HTR-8/SVneo (cell line): ENCODE results near the gene ABCB10.
"Not testable (repeated sequence)": the region's sequence is repeated elsewhere in the genome, so short reads cannot be mapped to it uniquely, and the experiment has no call there.

ENCODE experiments used
- DNase-seq: peaks from one replicate; pipeline ENCODE4 v3.0.0; 2011; ENCODE audit warnings: low spot score, mixed read lengths; ENCODE audit not compliant: insufficient read length
- FAIRE-seq: peaks from 2 replicates; lab custom pipeline; 2011; peaks lifted over from hg19 to GRCh38; lab: Jason Lieb, UNC

The ABCB10 gene

GRCh38 chr1:229574679-229575442, 16.4 kb upstream of the ABCB10 start:
- FAIRE-seq = no peak
- DNase-seq = no peak

DNA sequence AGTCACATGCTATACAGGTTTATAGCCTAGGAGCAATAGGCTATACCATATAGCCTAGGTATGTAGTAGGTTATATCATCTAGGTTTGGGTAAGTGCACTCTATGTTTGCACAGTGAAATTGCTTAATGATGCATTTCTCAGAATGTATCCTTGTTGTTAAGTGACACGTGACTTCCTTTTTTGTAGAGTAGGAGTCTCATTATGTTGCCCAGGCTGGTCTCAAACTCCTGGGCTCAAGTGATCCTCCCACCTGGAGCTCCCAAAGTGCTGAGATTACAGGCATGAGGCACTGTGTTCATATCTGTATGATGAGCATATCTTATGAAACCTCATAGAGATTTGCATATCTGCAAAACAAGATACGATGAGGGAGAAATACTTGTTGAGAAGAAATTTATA, 13.8 kb upstream of the ABCB10 start:
- FAIRE-seq = no peak

DNA sequence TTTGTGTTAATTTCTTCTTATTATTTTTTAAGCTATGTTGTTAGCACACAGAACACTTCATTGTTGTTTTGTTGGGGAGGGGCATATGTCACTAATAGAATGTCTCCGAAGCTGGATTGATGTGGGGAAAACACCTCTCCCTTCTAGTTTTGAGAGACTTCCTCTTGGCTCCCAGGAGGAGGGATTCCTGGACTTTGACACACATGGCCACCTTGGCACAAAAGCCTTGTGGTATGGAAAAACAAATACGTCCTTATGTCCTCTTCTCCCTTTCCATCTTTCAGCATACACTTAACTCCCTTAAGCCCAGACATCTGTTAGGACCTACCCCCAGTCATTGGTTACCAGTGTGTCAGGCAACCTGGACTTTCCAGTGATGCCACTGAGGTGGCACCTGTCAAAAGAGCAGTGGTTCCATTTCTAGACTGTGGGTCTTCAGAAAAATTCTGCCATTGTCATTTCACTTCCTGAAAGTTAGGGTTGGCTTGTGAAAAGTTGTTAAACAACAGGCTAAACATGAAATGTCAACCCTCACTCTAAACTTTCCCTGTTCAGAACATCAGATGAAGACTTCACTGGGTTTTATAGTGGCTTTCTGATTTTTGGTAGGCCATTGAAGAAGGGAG, 12.5 kb upstream of the ABCB10 start:
- DNase-seq (no peak), FAIRE-seq (no peak)

More for the DNA sequence above, 13.8 kb upstream of the ABCB10 start:
- no peak for DNase-seq

- FAIRE-seq (no peak), DNase-seq (no peak)
Observed at GRCh38 chr1:229570305-229570704, 11.8 kb upstream of the ABCB10 start.

DNA sequence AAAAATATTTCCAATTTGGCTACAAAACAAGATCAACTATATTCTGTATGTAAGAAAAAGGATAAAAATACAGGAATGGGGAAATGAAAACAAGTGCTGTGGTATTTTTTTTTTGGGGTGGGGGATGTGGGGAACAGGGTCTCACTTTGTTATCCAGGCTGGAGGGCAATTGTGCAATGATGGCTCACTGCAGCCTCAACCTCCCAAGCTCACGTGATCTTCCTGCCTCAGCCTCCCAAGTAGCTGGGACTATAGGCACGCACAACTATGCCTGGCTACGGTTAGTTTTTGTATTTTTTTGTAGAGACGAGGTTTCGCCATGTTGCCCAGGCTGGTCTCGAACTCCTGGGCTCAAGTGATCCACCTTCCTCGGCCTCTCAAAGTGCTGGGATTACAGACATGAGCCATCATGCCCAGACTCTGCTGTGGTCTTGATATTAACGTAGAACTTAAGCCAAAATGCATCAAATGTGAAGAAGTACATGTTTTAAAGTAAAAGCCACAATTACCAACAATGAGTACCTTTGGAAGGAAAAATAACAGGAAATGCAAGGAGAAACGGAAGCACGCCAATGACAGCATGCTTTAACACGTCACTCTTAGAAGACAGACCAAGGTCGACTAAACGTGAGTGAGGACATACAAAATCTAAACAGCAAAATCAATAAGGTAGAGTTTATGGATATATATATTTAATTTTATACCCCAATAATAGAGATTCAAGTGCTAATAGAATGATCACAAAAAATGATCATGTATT, 8.8 kb upstream of the ABCB10 start:
- DNase-seq = no peak
- FAIRE-seq = no peak

DNA sequence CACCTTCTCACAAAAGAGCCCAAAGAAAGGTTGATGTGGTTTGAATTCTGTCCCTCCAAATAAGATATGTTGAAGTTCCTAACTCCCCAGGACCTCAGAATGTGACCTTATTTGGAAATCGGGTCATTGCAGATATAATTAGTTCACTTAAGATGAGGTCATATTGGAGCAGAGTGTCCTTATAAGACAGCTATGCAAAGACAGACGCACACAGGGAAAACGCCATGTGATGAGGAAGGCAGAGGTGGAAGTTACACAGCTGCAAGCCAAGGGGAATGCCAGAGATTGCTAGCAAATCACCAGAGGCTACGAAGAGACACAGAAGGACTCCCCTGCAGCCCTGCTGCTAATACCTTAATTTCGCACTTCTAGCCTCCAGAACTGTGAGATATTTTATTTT, 5.2 kb upstream of the ABCB10 start:
- DNase-seq (no peak), FAIRE-seq (no peak)

DNA sequence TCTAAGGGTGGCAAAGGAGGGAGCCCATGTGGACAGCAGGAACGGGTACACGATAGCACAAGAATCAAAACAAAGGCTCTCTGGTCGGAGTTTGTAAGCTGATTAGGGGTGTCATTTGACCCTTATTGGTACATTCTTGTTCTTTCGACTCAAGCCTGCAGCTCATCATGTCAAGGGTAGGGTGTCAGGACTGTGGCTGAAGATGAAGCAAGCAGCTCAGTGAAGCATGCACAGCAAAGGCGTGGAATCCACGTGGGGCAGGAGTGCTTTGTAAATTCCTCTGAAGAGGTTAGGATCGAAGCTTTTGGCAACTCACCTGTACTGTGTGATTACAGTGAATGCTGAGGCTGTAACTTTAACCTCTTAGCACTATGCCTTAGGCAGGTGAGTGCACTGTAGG, 4.7 kb upstream of the ABCB10 start:
- DNase-seq (no peak), FAIRE-seq (no peak)

- FAIRE-seq (no peak), DNase-seq (no peak)
Observed at GRCh38 chr1:229562686-229563085, 4.2 kb upstream of the ABCB10 start.

GRCh38 chr1:229561141-229561540, 2.6 kb upstream of the ABCB10 start:
- no peak for FAIRE-seq
- no peak for DNase-seq

- not testable (repeated sequence) for DNase-seq, FAIRE-seq
Observed at GRCh38 chr1:229560124-229560523, 1.6 kb upstream of the ABCB10 start.

DNA sequence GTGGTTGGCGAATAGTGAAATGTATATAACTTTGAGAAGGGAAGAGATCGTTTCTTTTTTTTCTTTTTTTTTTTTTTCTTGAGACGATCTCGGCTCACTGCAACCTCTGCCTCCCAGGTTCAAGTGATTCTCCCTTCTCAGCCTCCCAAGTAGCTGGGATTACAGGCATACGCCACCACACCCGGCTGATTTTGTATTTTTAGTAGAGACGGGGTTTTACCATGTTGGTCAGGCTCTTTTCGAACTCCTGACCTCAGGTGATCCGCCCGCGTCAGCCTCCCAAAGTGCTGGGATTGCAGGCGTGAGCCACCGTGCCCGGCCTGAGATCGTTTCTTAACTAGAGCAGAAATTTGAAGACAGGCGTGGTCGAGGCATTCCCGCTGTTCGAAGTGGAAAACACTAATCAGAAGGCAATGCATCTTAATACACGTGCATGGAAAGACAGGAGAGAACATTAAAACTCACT, 862 bp upstream of the ABCB10 start:
- not testable (repeated sequence) for DNase-seq, FAIRE-seq

DNA sequence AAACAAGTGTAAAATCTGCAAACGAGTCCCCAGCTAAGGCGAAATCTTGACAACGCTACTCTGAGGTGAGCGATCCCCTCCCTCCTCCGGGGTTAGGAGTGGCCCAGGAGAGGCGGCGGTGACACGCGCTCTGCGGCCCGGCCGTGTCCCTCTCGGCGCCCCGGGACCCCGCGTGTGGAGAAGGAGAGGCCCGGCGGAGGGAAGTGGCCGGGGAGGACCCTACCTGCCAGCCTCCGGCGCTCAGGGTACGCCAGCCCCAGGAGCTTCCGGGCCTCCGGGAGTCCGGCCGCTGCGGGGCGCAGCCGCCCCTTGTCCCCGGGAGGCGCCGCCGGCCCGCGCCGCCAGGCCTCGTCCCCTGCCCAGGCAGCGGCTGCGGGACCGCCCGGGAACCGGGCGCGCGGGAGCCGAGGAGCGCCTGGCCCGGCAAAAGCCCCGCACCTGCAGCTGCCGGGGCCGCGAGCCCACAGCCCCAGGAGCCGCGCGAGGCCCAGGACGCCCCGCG, 543 bp downstream of the ABCB10 start:
- DNase-seq (peak; percentile 23), FAIRE-seq (no peak)

DNA sequence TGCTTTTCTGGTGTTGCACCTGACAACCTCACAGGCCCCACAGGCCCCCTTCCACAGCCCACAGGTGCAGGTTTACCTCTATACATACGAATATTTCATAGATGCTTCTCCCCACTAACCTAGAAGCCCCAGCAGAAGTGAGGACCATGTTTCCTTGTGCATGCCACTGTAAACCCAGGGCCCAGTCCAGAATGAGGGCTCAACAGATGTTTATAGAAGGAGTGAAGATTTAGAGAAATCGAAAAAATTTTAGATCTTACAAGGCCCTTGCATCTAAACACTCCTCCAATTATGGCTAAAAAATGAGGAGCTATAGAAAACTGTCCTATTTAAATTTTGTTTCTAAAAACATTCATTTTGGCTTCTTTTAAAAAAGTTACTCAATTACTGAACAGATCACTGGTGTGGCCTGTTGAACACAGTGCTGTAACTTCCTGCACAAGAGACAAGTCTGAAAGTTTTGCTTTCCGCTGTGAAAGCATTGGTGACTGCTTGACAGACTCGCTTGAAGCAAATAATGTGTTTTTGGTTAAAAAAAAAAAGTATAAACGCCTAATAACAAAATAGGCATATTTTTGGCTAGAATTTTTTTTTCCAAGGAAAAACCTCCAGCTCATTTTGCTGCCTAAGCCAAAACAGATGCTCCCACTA, 1.2 kb downstream of the ABCB10 start:
- no peak for FAIRE-seq
- peak; percentile 27 for DNase-seq

GRCh38 chr1:229554886-229555621, 3.5 kb downstream of the ABCB10 start:
- FAIRE-seq = no peak
- DNase-seq = no peak

DNA sequence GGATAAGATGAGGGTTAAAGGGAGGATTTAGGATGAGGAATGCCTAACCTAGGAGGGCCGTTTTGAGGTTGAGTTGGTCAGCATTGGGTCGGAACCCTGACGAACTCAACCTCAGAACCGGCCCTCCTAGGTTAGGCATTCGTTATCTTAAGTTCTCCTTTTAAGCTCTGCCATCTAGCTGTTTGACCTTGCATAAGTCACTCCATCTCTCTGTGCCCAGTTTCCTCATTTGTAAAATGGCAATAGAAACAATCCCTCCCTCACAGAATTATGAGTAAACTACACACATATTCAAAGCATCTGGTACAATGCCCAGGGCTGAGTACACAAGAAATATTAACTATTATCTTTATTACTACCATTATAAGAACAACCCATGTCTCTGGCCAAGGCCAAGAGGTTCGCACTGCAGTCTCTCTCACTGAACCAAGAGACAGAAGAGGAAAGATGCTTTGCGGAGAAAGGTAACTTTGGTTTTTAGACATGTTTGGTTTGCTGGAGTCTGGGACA, 4.8 kb downstream of the ABCB10 start:
- no peak for FAIRE-seq

GRCh38 chr1:229552732-229553131, 5.8 kb downstream of the ABCB10 start:
- DNase-seq = no peak
- FAIRE-seq = no peak

More for the DNA sequence above, 4.8 kb downstream of the ABCB10 start:
- no peak for DNase-seq

DNA sequence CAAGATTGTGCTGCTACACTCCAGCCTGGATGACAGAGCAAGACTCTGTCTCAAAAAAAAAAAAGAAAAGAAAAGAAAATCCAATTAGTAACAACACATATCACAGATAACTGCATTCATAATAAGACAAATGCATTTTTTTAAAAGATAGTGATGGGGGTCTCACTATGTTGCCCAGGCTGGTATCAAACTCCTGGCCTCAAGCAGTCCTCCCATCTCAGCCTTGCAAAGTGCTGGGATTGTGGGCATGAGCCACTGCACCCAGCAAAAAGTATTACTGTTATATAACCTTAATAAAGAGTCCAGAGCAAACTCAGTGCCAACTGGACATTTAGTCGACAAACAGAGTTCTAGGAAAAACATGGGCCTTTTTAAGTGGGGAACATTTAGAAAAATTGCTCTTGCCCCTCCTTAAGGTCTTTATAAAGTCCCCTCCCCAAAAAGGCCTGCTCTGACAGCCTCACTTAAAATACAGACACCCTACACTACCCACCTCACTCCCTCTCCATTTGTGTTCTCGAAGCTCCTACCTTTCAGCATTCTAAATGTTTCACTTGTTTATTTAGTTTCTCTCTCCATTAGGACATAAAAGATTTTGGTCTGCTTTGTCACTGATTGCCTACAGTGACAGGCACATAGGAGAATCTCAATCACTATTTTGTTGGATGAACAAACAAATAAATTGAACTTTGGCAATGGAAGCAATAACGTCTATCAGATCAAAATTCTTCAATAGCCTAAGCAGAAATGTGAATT, 7.5 kb downstream of the ABCB10 start:
- DNase-seq (no peak), FAIRE-seq (no peak)

DNA sequence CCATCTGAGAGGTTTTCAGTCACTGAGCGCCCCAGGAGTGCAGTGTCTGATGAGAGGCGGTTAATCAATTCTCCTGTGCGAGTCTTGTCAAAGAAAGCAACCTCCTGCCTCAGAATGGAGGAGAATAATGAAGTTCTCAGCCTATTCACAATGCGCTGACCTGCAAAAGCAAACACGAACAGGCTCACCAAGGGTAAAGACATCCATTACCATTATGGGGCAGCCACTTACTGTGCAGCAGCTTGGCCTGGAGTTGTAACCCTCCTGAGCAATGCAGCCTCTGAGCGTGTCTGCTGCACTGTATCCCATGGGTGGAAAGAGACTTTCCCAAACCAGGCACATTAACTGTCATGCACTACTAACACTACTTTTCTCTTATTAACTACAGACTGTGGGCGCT, 11.0 kb downstream of the ABCB10 start:
- DNase-seq = no peak

GRCh38 chr1:229544587-229544986, 13.9 kb downstream of the ABCB10 start:
- no peak for DNase-seq
- FAIRE-seq = no peak

More for the DNA sequence above, 11.0 kb downstream of the ABCB10 start:
- no peak for FAIRE-seq
